Erythroblast (primary cell): ENCODE measurements around the gene TBX4.

ENCODE experiments used
- GATA1 ChIP-seq: IDR thresholded peaks from 2 replicates; pipeline ENCODE4 v1.6.1; 2011; ENCODE audit warnings: low read depth, mild to moderate bottlenecking, control low read depth, low read length, moderate library complexity
- POLR2A ChIP-seq: IDR thresholded peaks from 2 replicates; pipeline ENCODE4 v1.6.1; 2011; ENCODE audit warnings: mild to moderate bottlenecking, low read length

- TF ChIP-seq POLR2A (no peak), GATA1 (no peak)
These were observed 2.2 kb upstream of the TBX4 start for GRCh38 chr17:61449707-61450640.
